ENCODE results near the gene MRC2.

DNA sequence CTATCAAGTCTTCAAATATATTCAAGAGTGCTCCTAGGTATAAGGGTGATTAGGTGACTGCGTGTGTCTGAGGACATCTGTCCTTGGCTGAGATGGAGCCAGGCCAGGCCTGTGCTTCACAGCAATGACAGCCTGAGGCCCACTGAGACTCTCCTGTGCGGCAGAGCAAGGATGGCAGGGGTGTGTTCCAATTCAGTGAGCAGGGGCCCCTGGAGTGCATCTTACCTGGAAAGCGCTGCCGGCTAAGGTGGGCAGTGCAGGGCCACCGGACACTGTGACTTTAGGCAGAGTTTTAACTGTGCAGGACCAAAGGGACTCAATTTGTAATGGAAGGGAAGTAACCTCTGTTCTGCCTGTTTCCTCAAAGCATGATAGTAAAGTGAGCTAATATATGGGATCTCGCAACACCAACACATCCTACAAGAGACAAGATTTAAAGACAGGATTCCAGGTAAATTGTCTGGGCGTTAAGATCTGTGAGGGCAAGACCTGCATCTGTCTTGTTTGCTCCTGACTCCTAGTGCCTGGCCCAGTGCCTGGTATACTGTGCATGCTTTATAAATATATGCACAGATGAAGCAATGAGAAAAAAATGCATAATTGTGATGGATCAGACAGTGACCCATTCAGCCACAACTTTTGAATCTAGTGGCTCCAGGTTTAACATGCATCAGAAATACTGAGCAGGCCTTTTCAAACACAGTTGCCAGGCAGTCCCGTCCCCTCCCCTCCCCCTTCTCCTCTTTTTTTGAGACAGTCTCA, 86.7 kb downstream of the MRC2 start:
- TF ChIP-seq POLR2A (IDR thresholded peaks at IDR 0.05; ENCODE audit: low read depth, low read length) (no peak), POLR2AphosphoS5 (IDR thresholded peaks at IDR 0.05; ENCODE audit: low read depth, low read length) (no peak), TAF1 (IDR thresholded peaks at IDR 0.05; ENCODE audit: low read depth, low read length) (no peak), POU2F2 (IDR thresholded peaks at IDR 0.05; ENCODE audit: low read depth, low read length) (no peak), SPI1 (IDR thresholded peaks at IDR 0.05; ENCODE audit: low read depth, low read length) (no peak), PAX5 (IDR thresholded peaks at IDR 0.05; ENCODE audit: insufficient read depth, low read length, severe bottlenecking) (no peak)

Measured in GM12891 (cell line).